CD4-positive, CD25-positive, alpha-beta regulatory T cell (primary cell): ENCODE data around the gene DSP. TPM values are rescaled to one million over a fixed set of nuclear protein-coding genes. Genes with fewer than 3 reads are reported as not detected.
A peak's percentile ranks its signal among the peaks of the same experiment; 100 is the strongest.

Experiments
- ATAC-seq, 2 donors: fragments of 150-1000 bp; cut with Tn5 transposase; one replicate each; pipeline ENCODE4 v1.10.0; 2021; ENCODE audit warnings: low read depth in 2 of 2, moderate number of reproducible peaks in 2 of 2, moderate library complexity in 1 of 2
- DNase-seq, 3 donors: peaks; one replicate each; pipeline versions ENCODE4 v3.0.0 to v3.0.0-alpha.2; 2012 to 2022; ENCODE audit warnings: mixed read lengths in 1 of 3
- H3K27ac ChIP-seq: one replicate; pipeline ENCODE4 v1.7.0; 2013; ENCODE audit warnings: mild to moderate bottlenecking, low read length; ENCODE audit not compliant: insufficient read depth, poor library complexity, severe bottlenecking
- H3K27me3 ChIP-seq: one replicate; pipeline ENCODE4 v1.7.0; 2013; ENCODE audit warnings: low read length; ENCODE audit not compliant: control insufficient read depth, insufficient read depth
- H3K36me3 ChIP-seq: one replicate; pipeline ENCODE4 v1.7.0; 2013; ENCODE audit warnings: mild to moderate bottlenecking, low read length, moderate library complexity; ENCODE audit not compliant: control insufficient read depth, insufficient read depth
- H3K4me1 ChIP-seq: 2 replicates; pipeline ENCODE4 v1.7.0; 2013; ENCODE audit warnings: mild to moderate bottlenecking, low read length; ENCODE audit not compliant: insufficient read depth, control insufficient read depth, poor library complexity, severe bottlenecking
- H3K4me3 ChIP-seq: one replicate; pipeline ENCODE4 v1.7.0; 2013; ENCODE audit warnings: low read depth, mild to moderate bottlenecking, low read length, moderate library complexity
- H3K9me3 ChIP-seq, 2 experiments: 1 replicate in 1 of 2; 2 replicates in 1 of 2; pipeline ENCODE4 v1.7.0; 2013; ENCODE audit warnings: low read length in 2 of 2, mild to moderate bottlenecking in 1 of 2, moderate library complexity in 1 of 2; ENCODE audit not compliant: control insufficient read depth in 2 of 2
- H3K27ac Mint-ChIP-seq, 3 donors: one replicate each; pipeline ENCODE4 v1.8.0; 2020 to 2022; ENCODE audit warnings: mild to moderate bottlenecking in 3 of 3, mixed read lengths in 3 of 3, moderate library complexity in 2 of 3
- H3K27me3 Mint-ChIP-seq: one replicate; pipeline ENCODE4 v1.8.0; 2022; ENCODE audit warnings: mild to moderate bottlenecking, mixed read lengths
- H3K36me3 Mint-ChIP-seq: one replicate; pipeline ENCODE4 v1.8.0; 2020; ENCODE audit warnings: mixed read lengths
- H3K4me1 Mint-ChIP-seq, 4 donors: one replicate each; pipeline ENCODE4 v1.8.0; 2020 to 2022; ENCODE audit warnings: mixed read lengths in 4 of 4, mild to moderate bottlenecking in 1 of 4
- H3K4me3 Mint-ChIP-seq, 4 donors: one replicate each; pipeline ENCODE4 v1.8.0; 2020 to 2022; ENCODE audit warnings: mild to moderate bottlenecking in 4 of 4, mixed read lengths in 4 of 4, moderate library complexity in 3 of 4
- H3K9me3 Mint-ChIP-seq, 7 donors: one replicate each; pipeline ENCODE4 v1.8.0; 2020 to 2022; ENCODE audit warnings: mixed read lengths in 7 of 7, mild to moderate bottlenecking in 3 of 7, moderate library complexity in 2 of 7
- polyA plus RNA-seq, 4 donors: library from polyadenylated mRNA; unstranded; fragments of 300-500 nt; fragmentation: Illumina TruSeq; gene quantifications; one replicate each; pipeline ENCODE4 v1.2.3, GENCODE V29; 2021
- total RNA-seq: library from RNA; stranded (reverse); gene quantifications from one replicate; pipeline ENCODE4 v1.2.3, GENCODE V29; 2022

Gene DSP
- total and polyA plus RNA-seq, 5 donors from 2014 or later, result 0.06 TPM; not detected in 4

DNA sequence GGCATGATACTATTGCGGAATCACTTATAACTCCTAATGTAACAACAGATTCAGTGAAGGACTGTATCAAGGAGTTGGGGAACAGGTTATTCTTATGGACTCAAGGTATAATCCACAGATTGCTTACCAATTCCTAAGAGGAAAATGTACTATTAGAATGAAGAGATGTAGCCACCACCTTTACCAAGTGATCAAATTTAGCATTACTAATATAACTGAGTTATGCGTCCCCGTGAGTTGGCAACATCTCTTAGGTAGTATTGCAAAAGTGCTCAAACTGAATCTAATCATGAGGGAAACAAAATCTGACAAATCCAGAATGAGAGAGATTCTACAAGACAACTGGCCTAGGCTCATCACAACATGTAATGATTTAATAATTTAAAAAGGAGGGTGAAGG is 47.8 kb downstream of the DSP start:
- Histone ChIP-seq H3K4me3 (peak overlapping the region; percentile 99), H3K4me1 (peaks cover 21% of the 10 kb centered on the region), H3K27me3 (no peaks in the 10 kb centered on the region), H3K27ac (no peak overlapping the region), H3K9me3 (no peaks in the 10 kb centered on the region), H3K36me3 (peaks cover 7% of the 10 kb centered on the region)
- H3K27me3 Mint-ChIP-seq, result peaks cover 6% of the 10 kb centered on the region
- ATAC-seq (no peak), DNase-seq (no peak)
- peaks cover 0 to 2% (median 0%) of the 10 kb centered on the region in 7 donors for H3K9me3 Mint-ChIP-seq
- no peaks in the 10 kb centered on the region for H3K36me3 Mint-ChIP-seq
- peak overlapping the region; percentile 97 to 100 (median 100) for H3K4me3 Mint-ChIP-seq
- H3K27ac Mint-ChIP-seq, result peak overlapping the region; percentile 45 to 99 (median 92)
- H3K4me1 Mint-ChIP-seq, result peaks cover 31 to 46% (median 36%) of the 10 kb centered on the region in 4 donors

GRCh38 chr6:7589949-7590917 is 48.8 kb downstream of the DSP start, which contains the start of gene SNRNP48:
Gene SNRNP48, plus strand, starts transcription at chr6:7590198. Its CDS starts 60 bp downstream, at chr6:7590258.
- Histone ChIP-seq H3K27ac (peak within 1 kb of the TSS; percentile 67), H3K27me3 (no peaks in the 10 kb centered on the region), H3K4me3 (peak within 1 kb of the TSS; percentile 99), H3K9me3 (no peaks in the 10 kb centered on the region), H3K36me3 (peaks cover 16% of the 10 kb centered on the region), H3K4me1 (peaks cover 21% of the 10 kb centered on the region)
- Mint-ChIP-seq H3K36me3 (no peaks in the 10 kb centered on the region), H3K27ac (peak within 1 kb of the TSS; percentile 89 to 99 (median 92)), H3K4me3 (peak within 1 kb of the TSS; percentile 97 to 100 (median 100)), H3K4me1 (peaks cover 31 to 46% (median 36%) of the 10 kb centered on the region in 4 donors), H3K9me3 (peaks cover 0 to 1% (median 0%) of the 10 kb centered on the region in 7 donors), H3K27me3 (peaks cover under 1% of the 10 kb centered on the region)
- DNase-seq (peak; percentile 86 to 91 (median 86)), ATAC-seq (peak; percentile 98 to 99)

GRCh38 chr6:7590918-7591302 is 49.4 kb downstream of the DSP start:
- Mint-ChIP-seq H3K4me1 (peaks cover 31 to 46% (median 36%) of the 10 kb centered on the region in 4 donors), H3K9me3 (peaks cover 0 to 1% (median 0%) of the 10 kb centered on the region in 7 donors), H3K27ac (peak overlapping the region; percentile 89 to 99 (median 92)), H3K4me3 (peak overlapping the region; percentile 97 to 100 (median 100)), H3K36me3 (no peaks in the 10 kb centered on the region), H3K27me3 (no peaks in the 10 kb centered on the region)
- peaks cover 21% of the 10 kb centered on the region for H3K4me1 ChIP-seq
- peak overlapping the region; percentile 67 for H3K27ac ChIP-seq
- no peak for ATAC-seq
- peak overlapping the region; percentile 66 for H3K4me3 ChIP-seq
- peak in 1 of 3 donors; percentile 2 for DNase-seq
- H3K27me3 ChIP-seq, result no peaks in the 10 kb centered on the region
- H3K36me3 ChIP-seq, result peaks cover 23% of the 10 kb centered on the region
- H3K9me3 ChIP-seq, result no peaks in the 10 kb centered on the region

DNA sequence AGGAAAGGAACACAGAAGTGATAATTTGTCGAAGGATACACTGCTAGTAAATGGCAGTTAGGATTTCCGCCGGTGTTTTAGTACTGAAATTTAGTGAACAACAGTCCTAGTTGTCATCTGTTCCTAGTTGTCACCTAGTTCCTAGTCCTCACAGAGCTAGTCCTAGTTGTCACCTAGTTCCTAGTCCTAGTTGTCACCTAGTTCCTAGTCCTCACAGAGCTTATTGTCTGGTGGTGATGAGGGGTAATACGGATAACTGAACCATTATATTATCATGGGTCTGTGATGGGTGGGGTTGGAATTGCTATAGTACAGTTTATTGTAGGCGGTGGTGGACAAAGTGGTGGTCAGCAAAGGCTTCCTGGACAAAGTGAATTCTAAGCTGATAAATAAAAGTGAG is 50.3 kb downstream of the DSP start:
- Histone ChIP-seq H3K27ac (no peak overlapping the region), H3K4me1 (peaks cover 21% of the 10 kb centered on the region), H3K4me3 (peak overlapping the region; percentile 66), H3K9me3 (no peaks in the 10 kb centered on the region), H3K36me3 (peaks cover 31% of the 10 kb centered on the region), H3K27me3 (no peaks in the 10 kb centered on the region)
- Mint-ChIP-seq H3K27me3 (no peaks in the 10 kb centered on the region), H3K9me3 (peaks cover 0 to 1% (median 0%) of the 10 kb centered on the region in 7 donors), H3K4me1 (peaks cover 31 to 49% (median 36%) of the 10 kb centered on the region in 4 donors), H3K27ac (peak overlapping the region; percentile 7 to 56 (median 53)), H3K36me3 (peaks cover 6% of the 10 kb centered on the region), H3K4me3 (peak overlapping the region; percentile 41 to 100 (median 83))
- ATAC-seq (no peak), DNase-seq (no peak)

DNA sequence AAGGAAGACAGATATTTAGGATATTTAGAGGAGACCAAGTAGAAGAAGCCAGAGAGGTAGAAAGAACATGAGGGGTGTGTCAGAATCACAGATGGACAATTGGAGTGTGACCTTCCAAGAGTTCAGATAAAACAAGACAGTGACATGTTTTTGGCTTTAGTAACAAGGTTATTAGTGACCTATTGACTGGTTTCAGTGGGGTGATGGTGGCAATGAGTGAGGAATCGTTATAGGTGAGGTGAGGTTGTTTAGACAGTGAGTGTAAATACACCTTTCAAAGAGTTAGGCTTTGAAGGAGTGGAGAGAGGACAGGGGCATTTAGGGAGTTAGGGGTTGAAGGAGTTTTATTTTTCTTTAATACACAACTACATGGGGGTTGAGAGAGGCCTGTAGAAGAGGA is 51.8 kb downstream of the DSP start:
- ATAC-seq, result no peak
- no peaks in the 10 kb centered on the region for H3K9me3 ChIP-seq
- no peak overlapping the region for H3K4me3 Mint-ChIP-seq
- peaks cover 0 to 1% (median 0%) of the 10 kb centered on the region in 7 donors for H3K9me3 Mint-ChIP-seq
- no peaks in the 10 kb centered on the region for H3K27me3 ChIP-seq
- peaks cover 31 to 48% (median 34%) of the 10 kb centered on the region in 4 donors for H3K4me1 Mint-ChIP-seq
- peaks cover 21% of the 10 kb centered on the region for H3K4me1 ChIP-seq
- DNase-seq, result no peak
- no peak overlapping the region for H3K27ac ChIP-seq
- H3K27ac Mint-ChIP-seq, result peak overlapping the region in 2 of 3 donors; percentile 34 to 53
- peak overlapping the region; percentile 17 for H3K4me3 ChIP-seq
- H3K36me3 Mint-ChIP-seq, result peaks cover 12% of the 10 kb centered on the region
- H3K27me3 Mint-ChIP-seq, result no peaks in the 10 kb centered on the region
- H3K36me3 ChIP-seq, result peaks cover 45% of the 10 kb centered on the region

DNA sequence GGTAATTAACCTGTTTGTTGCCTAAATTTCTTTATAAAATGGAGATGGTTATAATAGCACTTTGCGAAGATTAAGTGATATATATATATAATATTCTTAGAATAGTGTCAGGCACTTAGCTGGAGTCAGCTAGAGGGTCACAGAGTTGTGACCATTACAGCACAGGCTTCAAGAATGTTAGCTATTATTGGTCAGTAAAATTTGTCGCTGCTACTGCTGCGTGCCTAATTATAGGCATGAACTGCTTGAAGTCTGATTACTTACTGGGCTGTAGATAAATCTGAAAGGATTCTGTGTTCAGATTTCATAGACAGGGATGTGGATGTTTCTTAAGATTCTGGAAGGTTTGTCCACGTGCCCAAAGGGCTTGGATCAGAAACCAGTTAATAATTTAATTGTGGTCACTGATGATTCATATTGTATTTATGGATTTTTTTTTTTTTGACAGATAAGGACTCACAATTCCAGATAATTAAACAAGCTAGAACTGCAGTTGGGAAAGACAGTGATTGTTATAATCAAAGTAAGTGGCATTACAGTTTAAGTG is 53.2 kb downstream of the DSP start:
- H3K27ac Mint-ChIP-seq, result no peak overlapping the region
- Histone ChIP-seq H3K4me1 (peaks cover 21% of the 10 kb centered on the region), H3K27ac (no peak overlapping the region), H3K36me3 (peaks cover 57% of the 10 kb centered on the region), H3K27me3 (no peaks in the 10 kb centered on the region), H3K4me3 (no peak overlapping the region), H3K9me3 (no peaks in the 10 kb centered on the region)
- no peak for ATAC-seq
- DNase-seq, result no peak
- peaks cover 0 to 1% (median 0%) of the 10 kb centered on the region in 7 donors for H3K9me3 Mint-ChIP-seq
- peaks cover 29 to 44% (median 33%) of the 10 kb centered on the region in 4 donors for H3K4me1 Mint-ChIP-seq
- H3K27me3 Mint-ChIP-seq, result no peaks in the 10 kb centered on the region
- peaks cover 21% of the 10 kb centered on the region for H3K36me3 Mint-ChIP-seq
- H3K4me3 Mint-ChIP-seq, result no peak overlapping the region

- peaks cover 2 to 21% (median 9%) of the 10 kb centered on the region in 4 donors for H3K4me1 Mint-ChIP-seq
- Histone ChIP-seq H3K4me3 (no peak overlapping the region), H3K9me3 (no peaks in the 10 kb centered on the region), H3K27ac (no peak overlapping the region), H3K36me3 (peaks cover 85% of the 10 kb centered on the region), H3K27me3 (no peaks in the 10 kb centered on the region), H3K4me1 (no peaks in the 10 kb centered on the region)
- no peak for DNase-seq
- H3K27ac Mint-ChIP-seq, result peak overlapping the region; percentile 44 to 52 (median 45)
- H3K36me3 Mint-ChIP-seq, result peaks cover 45% of the 10 kb centered on the region
- ATAC-seq, result no peak
- peak overlapping the region in 1 of 4 donors; percentile 51 for H3K4me3 Mint-ChIP-seq
- no peaks in the 10 kb centered on the region for H3K9me3 Mint-ChIP-seq
- no peaks in the 10 kb centered on the region for H3K27me3 Mint-ChIP-seq
Measured at GRCh38 chr6:7604003-7604402, 62.5 kb downstream of the DSP start.
